AG04450 (cell line): Measurements from ENCODE around the gene KCNA4. TPM values are rescaled to one million over a fixed set of nuclear protein-coding genes. Genes with fewer than 3 reads are reported as not detected.

Experiments used
- CTCF ChIA-PET: fragments of 300-600, 350-600 bp; formaldehyde crosslinking; extraction: SDS; loops from one replicate; lab custom pipeline; 2022; ENCODE audit warnings: antibody characterized with exemption, inconsistent platforms; lab: Charles Lee
- POLR2A ChIA-PET: fragments of 350-600 bp; formaldehyde crosslinking; extraction: SDS; loops from one replicate; lab custom pipeline; 2021; ENCODE audit warnings: antibody characterized with exemption, inconsistent platforms; lab: Yijun Ruan, JAX
- DNase-seq: peaks from one replicate; pipeline ENCODE4 v3.0.0-alpha.2; 2011; ENCODE audit warnings: low read depth, low spot score
- H3K27ac ChIP-seq: one replicate; pipeline ENCODE4 v1.5.1; 2012; ENCODE audit warnings: low read depth, low read length, control low read depth
- H3K27me3 ChIP-seq: one replicate; pipeline ENCODE4 v1.6.0; 2012; ENCODE audit warnings: low read length; ENCODE audit not compliant: control insufficient read depth, insufficient read depth
- H3K4me3 ChIP-seq: 2 replicates; pipeline ENCODE4 v1.5.1; 2011; ENCODE audit warnings: mild to moderate bottlenecking, low read depth, low read length, control low read depth
- H3K9me3 ChIP-seq: 2 replicates; pipeline ENCODE4 v1.5.1; 2012; ENCODE audit warnings: low read length; ENCODE audit not compliant: control insufficient read depth, insufficient read depth
- polyA plus RNA-seq: library from polyadenylated mRNA; depleted of rRNA; stranded (reverse); fragments of >200 nt; gene quantifications from 2 replicates; pipeline ENCODE4 v1.2.3, GENCODE V29; 2011
- TF ChIP-seq, protein P1 (sequence below): IDR thresholded peaks from 2 replicates; pipeline ENCODE4 v1.5.1; 2011; ENCODE audit warnings: low read depth, low read length, control low read depth, inconsistent platforms

The KCNA4 gene
- polyA plus RNA-seq, 1 experiment = not detected

DNA sequence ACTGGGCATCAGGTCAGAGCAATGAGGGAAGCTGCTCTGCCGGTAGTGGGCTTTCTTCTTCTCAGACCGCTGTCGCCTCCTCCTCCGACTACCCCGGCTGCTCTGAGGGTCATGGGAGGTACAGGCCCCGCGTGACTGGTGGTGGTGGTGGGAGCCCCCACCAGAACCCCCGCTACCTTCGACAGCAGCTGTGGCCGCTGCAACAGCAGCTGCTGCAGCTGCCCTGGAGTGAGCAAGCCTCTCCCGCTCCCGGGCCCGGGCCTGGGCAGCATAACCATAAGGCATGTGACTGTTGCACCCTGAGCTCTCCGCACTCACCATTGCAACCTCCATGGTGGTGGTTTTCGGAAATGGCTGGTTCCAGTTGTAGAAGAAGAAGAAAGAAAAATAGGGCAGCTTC is 4.5 kb downstream of the KCNA4 start:
- CTCF ChIA-PET = no interaction called here

GRCh38 chr11:30009060-30009459 is 7.8 kb downstream of the KCNA4 start:
- TF ChIP-seq, protein P1, sequence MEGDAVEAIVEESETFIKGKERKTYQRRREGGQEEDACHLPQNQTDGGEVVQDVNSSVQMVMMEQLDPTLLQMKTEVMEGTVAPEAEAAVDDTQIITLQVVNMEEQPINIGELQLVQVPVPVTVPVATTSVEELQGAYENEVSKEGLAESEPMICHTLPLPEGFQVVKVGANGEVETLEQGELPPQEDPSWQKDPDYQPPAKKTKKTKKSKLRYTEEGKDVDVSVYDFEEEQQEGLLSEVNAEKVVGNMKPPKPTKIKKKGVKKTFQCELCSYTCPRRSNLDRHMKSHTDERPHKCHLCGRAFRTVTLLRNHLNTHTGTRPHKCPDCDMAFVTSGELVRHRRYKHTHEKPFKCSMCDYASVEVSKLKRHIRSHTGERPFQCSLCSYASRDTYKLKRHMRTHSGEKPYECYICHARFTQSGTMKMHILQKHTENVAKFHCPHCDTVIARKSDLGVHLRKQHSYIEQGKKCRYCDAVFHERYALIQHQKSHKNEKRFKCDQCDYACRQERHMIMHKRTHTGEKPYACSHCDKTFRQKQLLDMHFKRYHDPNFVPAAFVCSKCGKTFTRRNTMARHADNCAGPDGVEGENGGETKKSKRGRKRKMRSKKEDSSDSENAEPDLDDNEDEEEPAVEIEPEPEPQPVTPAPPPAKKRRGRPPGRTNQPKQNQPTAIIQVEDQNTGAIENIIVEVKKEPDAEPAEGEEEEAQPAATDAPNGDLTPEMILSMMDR = no peak
- Histone ChIP-seq H3K27me3 (no peaks in the 10 kb centered on the region), H3K4me3 (no peak overlapping the region), H3K9me3 (peaks cover 7% of the 10 kb centered on the region; the same call in 1 of the 2 replicates), H3K27ac (no peak overlapping the region)
- POLR2A ChIA-PET = no interaction called here
- DNase-seq = no peak
- CTCF ChIA-PET = no interaction called here

More for the DNA sequence above, 4.5 kb downstream of the KCNA4 start:
- no peak for DNase-seq
- no peak overlapping the region for H3K27ac ChIP-seq
- POLR2A ChIA-PET = no interaction called here
- TF ChIP-seq, protein P1 = no peak
- no peak overlapping the region for H3K4me3 ChIP-seq
- peaks cover 7% of the 10 kb centered on the region; the same call in 1 of the 2 replicates for H3K9me3 ChIP-seq
- peaks cover 8% of the 10 kb centered on the region for H3K27me3 ChIP-seq

- Histone ChIP-seq H3K27me3 (no peaks in the 10 kb centered on the region), H3K27ac (no peak overlapping the region), H3K4me3 (no peak overlapping the region), H3K9me3 (0 out of 2 replicates have a peak, but pooled peaks cover under 1% of the 10 kb centered on the region)
- ChIA-PET CTCF (interaction anchor here (0.6 to 0.9 kb wide), 2 partner anchors 574 to 911 kb away, joined by 3 read pairs; no protein-coding TSS in a partner anchor), POLR2A (no interaction called here)
- TF ChIP-seq, protein P1 = no peak
- no peak for DNase-seq
Observed at GRCh38 chr11:30006876-30007275, 10.0 kb downstream of the KCNA4 start.

- H3K27me3 ChIP-seq = no peaks in the 10 kb centered on the region
- POLR2A ChIA-PET = no interaction called here
- CTCF ChIA-PET = no interaction called here
Observed at GRCh38 chr11:30002157-30002785, 14.6 kb downstream of the KCNA4 start.

More at GRCh38 chr11:30002157-30002785, 14.6 kb downstream of the KCNA4 start:
- DNase-seq = no peak
- Histone ChIP-seq H3K4me3 (no peak overlapping the region), H3K9me3 (no peaks in the 10 kb centered on the region), H3K27ac (no peak overlapping the region)
- TF ChIP-seq, protein P1 = no peak
